Urothelium cell line (cell line): ENCODE results near the gene UHMK1.
"Not testable (repeated sequence)": the region's sequence is repeated elsewhere in the genome, so short reads cannot be mapped to it uniquely, and the experiment has no call there.

Experiments used
- DNase-seq: peaks from one replicate; pipeline ENCODE4 v3.0.0; 2011; ENCODE audit warnings: low spot score, mixed read lengths
- FAIRE-seq: peaks from 2 replicates; lab custom pipeline; 2011; peaks lifted over from hg19 to GRCh38; lab: Jason Lieb, UNC

UHMK1 gene

GRCh38 chr1:162561616-162562469 is 64.2 kb downstream of the UHMK1 start, which contains the start of gene UAP1:
Gene UAP1 (plus strand): TSS chr1:162561722. CDS start chr1:162566069, 4,347 bp downstream.
- DNase-seq (peak; percentile 10), FAIRE-seq (peak; percentile 42)

- FAIRE-seq: no peak
- peak; percentile 8 for DNase-seq
These were observed 64.8 kb downstream of the UHMK1 start for GRCh38 chr1:162562470-162562828.

DNA sequence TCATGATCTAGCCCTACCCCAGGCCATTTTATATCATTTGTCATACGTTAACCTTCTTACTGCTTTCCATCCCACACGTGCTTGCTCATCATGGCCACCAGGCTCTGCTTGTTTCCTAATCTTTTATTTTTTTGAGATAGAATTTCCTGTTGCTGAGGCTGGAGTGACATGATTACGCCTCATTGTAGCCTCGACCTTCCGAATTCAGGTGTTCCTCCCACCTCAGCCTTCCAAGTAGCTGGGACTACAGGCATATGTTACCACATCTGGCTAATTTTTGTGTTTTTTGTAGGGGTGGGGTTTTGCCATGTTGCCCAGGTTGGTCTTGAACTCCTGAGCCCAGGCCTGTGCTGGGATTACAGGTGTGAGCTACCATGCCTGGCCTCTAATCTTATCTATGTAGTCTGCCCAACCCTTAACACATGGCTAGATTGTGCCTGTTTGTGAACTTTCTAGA is 67.2 kb downstream of the UHMK1 start:
- DNase-seq (no peak), FAIRE-seq (no peak)

DNA sequence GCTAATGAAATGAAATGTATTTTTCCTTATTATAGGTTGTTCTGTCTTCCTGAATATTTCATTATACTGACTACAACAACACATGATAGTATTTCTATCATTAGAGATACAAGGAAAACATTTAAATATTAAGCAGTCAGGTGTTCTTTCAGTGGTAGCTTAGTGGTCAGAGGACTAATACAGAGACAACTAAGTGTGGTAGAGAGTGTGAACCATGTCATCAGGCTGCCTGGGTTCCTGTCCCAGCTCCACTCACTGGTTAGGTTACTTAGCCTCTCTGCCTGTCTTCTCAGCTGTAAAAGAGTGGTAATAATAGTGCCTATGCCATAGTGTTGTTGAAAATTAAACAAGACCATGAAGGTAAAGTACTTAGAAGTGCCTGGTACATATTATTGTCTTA is 67.8 kb downstream of the UHMK1 start:
- no peak for FAIRE-seq
- DNase-seq: no peak

DNA sequence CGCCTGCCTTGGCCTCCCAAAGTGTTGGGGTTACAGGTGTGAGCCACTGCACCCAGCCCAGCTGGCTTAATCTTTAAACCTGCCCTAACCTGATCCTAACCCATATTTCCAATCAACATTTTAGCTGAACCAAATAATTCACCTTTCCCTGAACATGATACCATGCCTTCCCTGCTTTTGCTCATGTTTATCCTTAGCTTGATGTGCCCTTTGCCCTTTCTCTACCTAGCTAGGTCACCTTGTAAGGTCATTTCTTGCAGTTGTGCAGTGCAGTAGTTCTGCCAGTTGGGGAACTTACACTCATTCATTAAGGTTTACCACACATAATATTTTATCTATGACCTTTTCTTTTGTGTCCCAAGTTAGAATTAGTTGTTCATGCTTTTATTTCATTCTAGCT is 69.3 kb downstream of the UHMK1 start:
- no peak for DNase-seq
- FAIRE-seq: no peak

DNA sequence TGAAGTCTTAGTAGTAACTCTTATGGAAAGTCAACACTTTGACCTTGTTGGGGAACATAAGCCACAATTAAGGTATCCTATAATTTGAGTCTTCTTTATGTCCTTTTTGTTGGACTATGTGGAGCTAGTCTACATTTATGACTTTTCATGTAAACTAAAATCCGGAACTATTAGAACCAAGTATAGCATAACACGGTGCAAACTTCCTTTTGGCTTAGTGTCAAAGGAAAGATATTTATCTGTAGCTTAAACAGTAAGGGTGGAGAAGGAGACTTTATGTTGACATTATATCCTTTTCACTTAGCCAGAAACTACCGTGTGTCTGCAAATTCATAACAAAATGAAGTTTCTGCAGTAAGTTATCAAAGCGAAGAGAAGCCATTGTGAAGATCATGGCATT is 71.2 kb downstream of the UHMK1 start:
- FAIRE-seq (no peak), DNase-seq (no peak)

- FAIRE-seq: no peak
- DNase-seq: no peak
These were observed 73.1 kb downstream of the UHMK1 start for GRCh38 chr1:162570718-162571117.

- FAIRE-seq, DNase-seq: not testable (repeated sequence)
These were observed 73.5 kb downstream of the UHMK1 start for GRCh38 chr1:162571121-162571520.

GRCh38 chr1:162571696-162572095 is 74.1 kb downstream of the UHMK1 start:
- no peak for FAIRE-seq

GRCh38 chr1:162573136-162573535 is 75.5 kb downstream of the UHMK1 start:
- no peak for DNase-seq
- no peak for FAIRE-seq

More at GRCh38 chr1:162571696-162572095, 74.1 kb downstream of the UHMK1 start:
- no peak for DNase-seq

- FAIRE-seq (no peak), DNase-seq (no peak)
These were observed 80.6 kb downstream of the UHMK1 start for GRCh38 chr1:162578071-162578700.

GRCh38 chr1:162578936-162579335 is 81.3 kb downstream of the UHMK1 start:
- FAIRE-seq (no peak), DNase-seq (no peak)
